HCT116 (cell line): ENCODE data around the gene RUFY4. TPM values are rescaled to one million over a fixed set of nuclear protein-coding genes. Genes with fewer than 3 reads are reported as not detected.

Source experiments
- ATAC-seq: fragments of 200-7000 bp; cut with Tn5 transposase; 2 replicates; pipeline ENCODE4 v1.9.1; 2020; ENCODE audit warnings: mild to moderate bottlenecking, moderate library complexity
- BruUV-seq: library from RNA; stranded (reverse); fragments of 400-500 nt; replicated peaks from 2 replicates; lab custom pipeline; 2021; lab: Mats Ljungman, UMichigan
- CTCF ChIA-PET: fragments of 300-600 bp; sonication (Branson Sonifier 250); formaldehyde crosslinking; loops from one replicate; lab custom pipeline; 2021; ENCODE audit warnings: antibody characterized with exemption; lab: Charles Lee
- POLR2A ChIA-PET: fragments of 300-600, 350-600 bp; sonication (Branson Sonifier 250); formaldehyde crosslinking; loops from one replicate; lab custom pipeline; 2021; ENCODE audit warnings: antibody characterized with exemption; lab: Charles Lee
- RAD21 ChIA-PET, 2 experiments: fragments of 300-600 bp; sonication (Branson Sonifier 250); formaldehyde crosslinking; loops; one replicate each; lab custom pipeline; 2023; ENCODE audit warnings: low total read pairs in 2 of 2; ENCODE audit not compliant: uncharacterized antibody in 2 of 2, unreplicated experiment in 2 of 2, low non-redundant PET in 1 of 2; lab: Charles Lee
- DNase-seq: peaks from one replicate; pipeline ENCODE4 v3.0.0-alpha.2; 2010; ENCODE audit warnings: low read depth, low spot score
- H2AFZ ChIP-seq: fragments of 200-600 bp; shearing (Covaris generic), sonication (generic); 2 replicates; pipeline ENCODE4 v1.6.1; 2017; ENCODE audit warnings: low read depth, mixed run types, mixed read lengths, antibody characterized with exemption, low read length; ENCODE audit not compliant: poor library complexity, severe bottlenecking
- H3K27ac ChIP-seq: 2 replicates; pipeline ENCODE4 v1.5.1; 2012; ENCODE audit warnings: low read depth, low read length
- H3K27me3 ChIP-seq: fragments of 200-600 bp; sonication (generic); 2 replicates; pipeline ENCODE4 v1.6.1; 2016; ENCODE audit warnings: mixed run types, low read length, mixed read lengths; ENCODE audit not compliant: insufficient read depth
- H3K36me3 ChIP-seq, 2 experiments: fragments of 200-500 bp in 1 of 2; fragments of 200-600 bp in 1 of 2; sonication (Bioruptor generic) in 1 of 2; sonication (generic) in 1 of 2; 2 replicates each; pipeline versions ENCODE4 v1.5.1 to v1.6.1; 2014 to 2016; ENCODE audit warnings: low read length in 2 of 2, inconsistent platforms in 1 of 2, mixed read lengths in 1 of 2, mixed run types in 1 of 2; ENCODE audit not compliant: insufficient read depth in 2 of 2, control insufficient read depth in 1 of 2
- H3K4me1 ChIP-seq, 2 experiments: fragments of 200-600 bp in 1 of 2; sonication (generic) in 1 of 2; 2 replicates each; pipeline versions ENCODE4 v1.5.1 to v1.6.1; 2012 to 2017; ENCODE audit warnings: low read length in 2 of 2, inconsistent platforms in 1 of 2, mild to moderate bottlenecking in 1 of 2, mixed read lengths in 1 of 2, mixed run types in 1 of 2, moderate library complexity in 1 of 2; ENCODE audit not compliant: insufficient read depth in 2 of 2, control insufficient read depth in 1 of 2
- H3K4me2 ChIP-seq: fragments of 200-600 bp; sonication (generic); 2 replicates; pipeline ENCODE4 v1.6.1; 2017; ENCODE audit warnings: mixed run types, low read length, mixed read lengths
- H3K4me3 ChIP-seq, 2 experiments: fragments of 200-600 bp in 1 of 2; sonication (generic) in 1 of 2; replicated peaks in 1 of 2; 2 replicates each; pipeline ENCODE4 v1.5.1; 2011 to 2016; ENCODE audit warnings: low read length in 2 of 2, control low read depth in 1 of 2, low read depth in 1 of 2, mild to moderate bottlenecking in 1 of 2, mixed read lengths in 1 of 2, mixed run types in 1 of 2
- H3K79me2 ChIP-seq: fragments of 200-600 bp; sonication (generic); 2 replicates; pipeline ENCODE4 v1.6.1; 2017; ENCODE audit warnings: mild to moderate bottlenecking, mixed run types, low read length, moderate library complexity, mixed read lengths; ENCODE audit not compliant: insufficient read depth
- H3K9ac ChIP-seq: fragments of 200-600 bp; sonication (generic); 2 replicates; pipeline ENCODE4 v1.6.1; 2016; ENCODE audit warnings: low read length, mixed read lengths
- H3K9me2 ChIP-seq: fragments of 200-600 bp; sonication (generic), shearing (Covaris generic); 2 replicates; pipeline ENCODE4 v1.6.1; 2017; ENCODE audit warnings: mixed run types, mild to moderate bottlenecking, moderate library complexity; ENCODE audit not compliant: insufficient read depth
- H3K9me3 ChIP-seq, 2 experiments: fragments of 200-500 bp in 1 of 2; fragments of 200-600 bp in 1 of 2; sonication (Bioruptor generic) in 1 of 2; sonication (generic) in 1 of 2; 2 replicates each; pipeline ENCODE4 v1.6.1; 2014 to 2017; ENCODE audit warnings: low read length in 2 of 2, mixed read lengths in 2 of 2, inconsistent platforms in 1 of 2, low read depth in 1 of 2, mild to moderate bottlenecking in 1 of 2, mixed run types in 1 of 2, moderate library complexity in 1 of 2; ENCODE audit not compliant: control insufficient read depth in 1 of 2, insufficient read depth in 1 of 2
- H4K20me1 ChIP-seq: fragments of 200-600 bp; sonication (generic), shearing (Covaris generic); 2 replicates; pipeline ENCODE4 v1.6.1; 2017; ENCODE audit warnings: mixed run types, mild to moderate bottlenecking, moderate library complexity; ENCODE audit not compliant: insufficient read depth
- ATF3 ChIP-seq: IDR thresholded peaks from 2 replicates; pipeline ENCODE4 v1.6.1; 2012
- CBX3 ChIP-seq: IDR thresholded peaks from 2 replicates; pipeline ENCODE4 v1.6.1; 2012; ENCODE audit warnings: low read depth
- EGR1 ChIP-seq: IDR thresholded peaks from 2 replicates; pipeline ENCODE4 v1.6.1; 2012; ENCODE audit warnings: low read depth
- ELF1 ChIP-seq: IDR thresholded peaks from 2 replicates; pipeline ENCODE4 v1.6.1; 2012; ENCODE audit warnings: low read depth, borderline replicate concordance
- EZH2 ChIP-seq: fragments of 200-600 bp; sonication (generic); IDR thresholded peaks from 2 replicates; pipeline ENCODE4 v1.6.1; 2017; ENCODE audit warnings: antibody characterized with exemption, mixed run types
- EZH2phosphoT487 ChIP-seq: fragments of 200-600 bp; IDR thresholded peaks from 2 replicates; pipeline ENCODE4 v1.6.1; 2018; ENCODE audit warnings: antibody characterized with exemption, borderline replicate concordance
- FOSL1 ChIP-seq: IDR thresholded peaks from 2 replicates; pipeline ENCODE4 v1.6.1; 2012; ENCODE audit warnings: low read depth
- JUND ChIP-seq: IDR thresholded peaks from 2 replicates; pipeline ENCODE4 v1.6.1; 2012
- POLR2A ChIP-seq: IDR thresholded peaks from 2 replicates; pipeline ENCODE4 v1.7.0; 2011; ENCODE audit warnings: borderline replicate concordance; ENCODE audit not compliant: insufficient read depth, insufficient read length; ENCODE audit errors: extremely low read depth
- POLR2AphosphoS5 ChIP-seq: IDR thresholded peaks from 2 replicates; pipeline ENCODE4 v1.6.1; 2011; ENCODE audit warnings: mild to moderate bottlenecking, low read depth, low read length, moderate library complexity
- RAD21 ChIP-seq: IDR thresholded peaks from 2 replicates; pipeline ENCODE4 v1.6.1; 2012; ENCODE audit warnings: low read depth, mild to moderate bottlenecking
- SP1 ChIP-seq: IDR thresholded peaks from 2 replicates; pipeline ENCODE4 v1.6.1; 2012; ENCODE audit warnings: low read depth
- TCF7L2 ChIP-seq: IDR thresholded peaks from 2 replicates; pipeline ENCODE4 v1.7.0; 2011; ENCODE audit warnings: borderline replicate concordance, inconsistent platforms; ENCODE audit not compliant: insufficient read depth, insufficient read length; ENCODE audit errors: extremely low read depth
- YY1 ChIP-seq: IDR thresholded peaks from 2 replicates; pipeline ENCODE4 v1.6.1; 2011; ENCODE audit warnings: low read length, low read depth, moderate library complexity, mild to moderate bottlenecking; ENCODE audit not compliant: insufficient replicate concordance; ENCODE audit errors: extremely low read depth
- ZFX ChIP-seq: fragments of 450-650 bp; IDR thresholded peaks from 2 replicates; pipeline ENCODE4 v1.6.1; 2017
- ZNF274 ChIP-seq: fragments of 200-500 bp; sonication (Bioruptor generic); IDR thresholded peaks from 2 replicates; pipeline ENCODE4 v1.6.1; 2014; ENCODE audit warnings: mild to moderate bottlenecking, low read depth, low read length, inconsistent platforms
- intact Hi-C: fragments of 100-400 bp; cut with micrococcal nuclease; formaldehyde crosslinking; loops from 2 replicates; pipeline ENCODE4 v1.10.0; 2022
- total RNA-seq: library from RNA; stranded (reverse); gene quantifications from one replicate; pipeline ENCODE4 v1.2.1, GENCODE V29; 2021; ENCODE audit not compliant: unreplicated experiment
- TF ChIP-seq, protein P1 (sequence below): IDR thresholded peaks from 2 replicates; pipeline ENCODE4 v1.6.1; 2011; ENCODE audit warnings: mild to moderate bottlenecking, low read length, moderate library complexity; ENCODE audit not compliant: insufficient replicate concordance; ENCODE audit errors: extremely low read depth
- TF ChIP-seq, protein P2 (sequence below), 3 experiments: fragments of 200-600 bp in 1 of 3; sonication (generic) in 1 of 3; IDR thresholded peaks in 2 of 3; conservative IDR thresholded peaks in 1 of 3; 2 replicates each; pipeline ENCODE4 v1.5.1; 2012 to 2017; ENCODE audit warnings: low read depth in 2 of 3, low read length in 2 of 3, antibody characterized with exemption in 1 of 3, borderline replicate concordance in 1 of 3, control low read depth in 1 of 3, mild to moderate bottlenecking in 1 of 3, mixed read lengths in 1 of 3, mixed run types in 1 of 3, moderate library complexity in 1 of 3; ENCODE audit not compliant: insufficient read depth in 1 of 3

RUFY4 gene
- total RNA-seq, 1 experiment from 2014 or later, result 0.27 TPM

DNA sequence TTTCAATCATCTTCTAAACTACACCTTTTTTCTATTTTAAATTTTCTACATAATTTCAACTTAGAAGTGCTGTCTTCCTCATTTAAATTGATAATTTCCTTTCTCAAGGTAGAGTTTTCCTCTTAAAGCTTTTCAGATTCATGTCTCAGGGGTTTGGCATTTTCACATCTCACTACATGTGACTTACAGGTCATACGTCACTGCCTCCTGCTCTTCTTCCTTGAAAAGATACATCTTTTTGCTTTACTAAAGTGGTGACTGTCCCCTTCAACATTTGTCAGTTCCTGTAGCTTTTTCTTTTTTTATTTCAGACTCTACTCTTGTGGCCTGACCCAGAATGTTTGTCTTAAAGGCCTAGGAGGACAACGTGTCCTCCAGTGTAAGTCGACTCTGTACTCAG is 17.1 kb upstream of the RUFY4 start (continued):
- TF ChIP-seq JUND, result no peak
- no peak for TF ChIP-seq POLR2A
- no peak for TF ChIP-seq ATF3
- no peak for TF ChIP-seq CBX3

DNA sequence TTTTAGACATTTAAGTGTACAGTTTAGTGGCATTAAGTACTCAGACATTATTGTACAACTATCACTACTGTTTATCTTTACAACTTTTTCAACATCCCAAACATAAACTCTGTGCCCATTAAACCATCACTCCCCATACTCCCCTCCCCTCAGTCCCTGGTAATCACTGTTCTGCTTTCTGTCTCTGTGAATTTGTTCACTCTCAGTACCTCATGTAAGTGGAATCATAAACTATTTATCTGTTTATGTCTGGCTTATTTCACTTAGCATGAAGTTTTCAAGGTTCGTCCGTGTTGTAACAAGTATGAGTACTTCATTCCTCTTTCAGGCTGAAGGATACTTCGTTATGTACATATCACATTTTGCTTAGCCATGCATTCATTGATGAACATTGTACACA is 9.8 kb upstream of the RUFY4 start:
- BruUV-seq, result no TSS peak
- Histone ChIP-seq H3K9ac (no peak overlapping the region), H3K9me2 (no peaks in the 10 kb centered on the region), H3K79me2 (no peaks in the 10 kb centered on the region), H3K27me3 (peaks cover 16% of the 10 kb centered on the region; the same call in 1 of the 2 replicates), H3K36me3 (no peaks in the 10 kb centered on the region), H3K4me1 (no peaks in the 10 kb centered on the region), H3K4me2 (no peak overlapping the region), H4K20me1 (no peaks in the 10 kb centered on the region), H3K4me3 (no peak overlapping the region), H2AFZ (no peak overlapping the region), H3K27ac (no peak overlapping the region), H3K9me3 (no peaks in the 10 kb centered on the region)
- ATAC-seq, result no peak
- intact Hi-C loops, result no loop called here
- RAD21 ChIA-PET, result no interaction called here
- POLR2A ChIA-PET, result no interaction called here
- CTCF ChIA-PET, result no interaction called here
- no peak for DNase-seq
- no peak for TF ChIP-seq CBX3
- no peak for TF ChIP-seq TCF7L2
- no peak for TF ChIP-seq JUND
- no peak for TF ChIP-seq ELF1
- TF ChIP-seq, protein P1, sequence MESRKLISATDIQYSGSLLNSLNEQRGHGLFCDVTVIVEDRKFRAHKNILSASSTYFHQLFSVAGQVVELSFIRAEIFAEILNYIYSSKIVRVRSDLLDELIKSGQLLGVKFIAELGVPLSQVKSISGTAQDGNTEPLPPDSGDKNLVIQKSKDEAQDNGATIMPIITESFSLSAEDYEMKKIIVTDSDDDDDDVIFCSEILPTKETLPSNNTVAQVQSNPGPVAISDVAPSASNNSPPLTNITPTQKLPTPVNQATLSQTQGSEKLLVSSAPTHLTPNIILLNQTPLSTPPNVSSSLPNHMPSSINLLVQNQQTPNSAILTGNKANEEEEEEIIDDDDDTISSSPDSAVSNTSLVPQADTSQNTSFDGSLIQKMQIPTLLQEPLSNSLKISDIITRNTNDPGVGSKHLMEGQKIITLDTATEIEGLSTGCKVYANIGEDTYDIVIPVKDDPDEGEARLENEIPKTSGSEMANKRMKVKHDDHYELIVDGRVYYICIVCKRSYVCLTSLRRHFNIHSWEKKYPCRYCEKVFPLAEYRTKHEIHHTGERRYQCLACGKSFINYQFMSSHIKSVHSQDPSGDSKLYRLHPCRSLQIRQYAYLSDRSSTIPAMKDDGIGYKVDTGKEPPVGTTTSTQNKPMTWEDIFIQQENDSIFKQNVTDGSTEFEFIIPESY, result no peak
- no peak for TF ChIP-seq ZFX
- TF ChIP-seq ATF3, result no peak
- no peak for TF ChIP-seq EGR1
- no peak for TF ChIP-seq SP1
- no peak for TF ChIP-seq EZH2phosphoT487
- TF ChIP-seq FOSL1, result no peak
- TF ChIP-seq POLR2AphosphoS5, result no peak
- no peak for TF ChIP-seq RAD21
- TF ChIP-seq EZH2, result no peak
- TF ChIP-seq, protein P2, sequence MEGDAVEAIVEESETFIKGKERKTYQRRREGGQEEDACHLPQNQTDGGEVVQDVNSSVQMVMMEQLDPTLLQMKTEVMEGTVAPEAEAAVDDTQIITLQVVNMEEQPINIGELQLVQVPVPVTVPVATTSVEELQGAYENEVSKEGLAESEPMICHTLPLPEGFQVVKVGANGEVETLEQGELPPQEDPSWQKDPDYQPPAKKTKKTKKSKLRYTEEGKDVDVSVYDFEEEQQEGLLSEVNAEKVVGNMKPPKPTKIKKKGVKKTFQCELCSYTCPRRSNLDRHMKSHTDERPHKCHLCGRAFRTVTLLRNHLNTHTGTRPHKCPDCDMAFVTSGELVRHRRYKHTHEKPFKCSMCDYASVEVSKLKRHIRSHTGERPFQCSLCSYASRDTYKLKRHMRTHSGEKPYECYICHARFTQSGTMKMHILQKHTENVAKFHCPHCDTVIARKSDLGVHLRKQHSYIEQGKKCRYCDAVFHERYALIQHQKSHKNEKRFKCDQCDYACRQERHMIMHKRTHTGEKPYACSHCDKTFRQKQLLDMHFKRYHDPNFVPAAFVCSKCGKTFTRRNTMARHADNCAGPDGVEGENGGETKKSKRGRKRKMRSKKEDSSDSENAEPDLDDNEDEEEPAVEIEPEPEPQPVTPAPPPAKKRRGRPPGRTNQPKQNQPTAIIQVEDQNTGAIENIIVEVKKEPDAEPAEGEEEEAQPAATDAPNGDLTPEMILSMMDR (IDR thresholded peaks at IDR 0.05 in 2 of 3, conservative IDR thresholded peaks at IDR 0.05 in 1 of 3; ENCODE audit: borderline replicate concordance in 1 of 3, insufficient read depth in 1 of 3, low read depth in 2 of 3, low read length in 2 of 3), result no peak
- TF ChIP-seq ZNF274, result no peak
- TF ChIP-seq POLR2A, result no peak
- no peak for TF ChIP-seq YY1
